Glomerular visceral epithelial cell (primary cell): ENCODE results near the gene ATAD3B.
"Not testable (repeated sequence)": the region's sequence is repeated elsewhere in the genome, so short reads cannot be mapped to it uniquely, and the experiment has no call there.

ENCODE experiments used
- DNase-seq: peaks from one replicate; pipeline ENCODE4 v3.0.0-alpha.2; 2016; ENCODE audit errors: extremely low spot score

ATAD3B gene

GRCh38 chr1:1452365-1452739, 19.2 kb upstream of the ATAD3B start:
- DNase-seq: not testable (repeated sequence)

- no peak for DNase-seq
Observed at GRCh38 chr1:1452882-1453281, 18.7 kb upstream of the ATAD3B start.

- not testable (repeated sequence) for DNase-seq
Observed at GRCh38 chr1:1454286-1455056, 17.1 kb upstream of the ATAD3B start.

DNA sequence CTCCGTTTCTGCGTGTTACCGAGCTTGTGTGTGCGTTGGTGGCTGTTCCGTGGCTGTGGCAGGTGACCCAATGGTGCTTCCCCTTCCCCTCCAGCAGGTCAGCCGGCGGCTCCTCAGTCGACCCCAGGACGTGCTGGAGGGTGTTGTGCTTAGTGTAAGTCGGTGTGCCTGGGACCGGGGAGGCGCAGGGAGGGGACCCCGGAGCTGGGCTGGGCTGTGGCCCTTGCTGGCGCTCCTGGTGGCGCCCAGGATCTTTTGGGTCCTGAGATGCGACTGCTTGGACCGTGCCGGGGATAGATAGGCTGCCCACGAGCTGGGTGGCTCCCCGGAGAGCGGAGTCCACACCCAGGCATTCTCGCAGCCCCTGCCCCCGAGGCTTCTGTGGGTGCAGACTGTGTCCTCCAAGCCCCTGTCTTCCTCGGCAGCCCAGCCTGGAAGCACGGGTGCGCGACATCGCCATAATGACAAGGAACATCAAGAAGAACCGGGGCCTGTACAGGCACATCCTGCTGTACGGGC, 16.1 kb upstream of the ATAD3B start:
- DNase-seq: no peak

- DNase-seq: not testable (repeated sequence)
Observed at GRCh38 chr1:1455934-1456333, 15.6 kb upstream of the ATAD3B start.

- not testable (repeated sequence) for DNase-seq
Observed at GRCh38 chr1:1456683-1457255, 14.8 kb upstream of the ATAD3B start.

DNA sequence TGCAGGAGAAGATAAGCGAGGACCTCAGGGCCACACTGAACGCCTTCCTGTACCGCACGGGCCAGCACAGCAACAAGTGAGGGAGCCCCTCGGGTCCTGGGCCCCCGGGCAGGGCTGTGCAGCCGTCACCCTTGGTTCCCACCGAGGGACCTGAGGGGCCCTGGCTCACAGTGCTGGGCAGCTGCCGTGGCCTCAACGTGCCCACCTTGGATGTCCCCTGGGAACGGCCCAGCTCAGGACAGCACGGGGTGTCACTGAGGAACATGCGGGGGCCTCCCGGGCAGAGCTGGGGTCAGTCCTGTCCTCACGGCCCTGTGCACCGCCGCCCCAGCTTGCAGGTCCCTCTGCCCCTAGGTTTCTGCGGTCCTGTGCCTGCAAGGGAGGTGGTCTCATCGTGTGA, 12.4 kb upstream of the ATAD3B start:
- not testable (repeated sequence) for DNase-seq

DNA sequence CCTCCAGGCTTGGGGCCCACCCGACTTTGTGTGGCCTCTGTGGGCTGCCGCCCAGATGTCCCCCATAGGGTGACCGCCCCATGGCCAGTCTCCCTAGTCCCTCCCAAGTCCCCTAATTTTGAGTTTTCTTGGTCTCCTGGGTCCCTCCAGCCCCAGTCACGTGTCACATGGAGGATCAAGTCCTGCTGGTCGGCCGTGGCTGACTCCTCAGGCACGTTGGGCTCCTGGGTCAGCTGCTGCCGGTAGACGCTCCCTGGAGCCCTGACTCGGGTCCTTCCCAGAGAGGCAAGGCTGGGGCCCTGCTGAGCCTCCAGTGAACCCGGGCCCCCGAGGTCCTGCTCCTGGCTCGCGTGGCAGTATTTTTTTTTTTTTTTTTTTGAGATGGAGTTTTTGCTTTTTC, 11.9 kb upstream of the ATAD3B start:
- not testable (repeated sequence) for DNase-seq

DNA sequence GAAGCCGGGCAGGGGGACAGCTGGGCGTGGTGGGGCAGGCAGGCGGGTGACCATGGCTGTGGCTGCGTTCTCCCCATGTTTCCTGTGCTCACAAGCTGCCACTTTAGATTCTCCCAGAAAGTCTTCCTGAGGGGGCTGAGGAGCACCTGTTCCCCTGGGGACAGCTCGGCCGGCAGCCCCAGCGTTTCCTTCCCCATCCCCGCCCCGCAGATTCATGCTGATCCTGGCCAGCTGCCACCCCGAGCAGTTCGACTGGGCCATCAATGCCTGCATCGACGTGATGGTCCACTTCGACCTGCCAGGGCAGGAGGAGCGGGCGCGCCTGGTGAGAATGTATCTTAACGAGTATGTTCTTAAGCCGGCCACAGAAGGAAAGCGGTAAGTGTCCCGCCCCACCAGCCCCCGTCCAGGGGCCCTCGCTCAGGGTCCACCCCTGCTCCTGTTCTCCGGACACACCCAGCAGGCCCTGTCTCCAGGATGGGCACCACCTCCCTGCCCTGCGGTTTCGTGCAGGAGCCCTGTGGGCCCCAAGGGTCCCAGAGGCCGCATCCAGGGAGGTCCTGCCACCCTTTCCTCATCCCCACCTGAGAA, 10.9 kb upstream of the ATAD3B start:
- no peak for DNase-seq

GRCh38 chr1:1461721-1462317, 9.7 kb upstream of the ATAD3B start:
- no peak for DNase-seq

DNA sequence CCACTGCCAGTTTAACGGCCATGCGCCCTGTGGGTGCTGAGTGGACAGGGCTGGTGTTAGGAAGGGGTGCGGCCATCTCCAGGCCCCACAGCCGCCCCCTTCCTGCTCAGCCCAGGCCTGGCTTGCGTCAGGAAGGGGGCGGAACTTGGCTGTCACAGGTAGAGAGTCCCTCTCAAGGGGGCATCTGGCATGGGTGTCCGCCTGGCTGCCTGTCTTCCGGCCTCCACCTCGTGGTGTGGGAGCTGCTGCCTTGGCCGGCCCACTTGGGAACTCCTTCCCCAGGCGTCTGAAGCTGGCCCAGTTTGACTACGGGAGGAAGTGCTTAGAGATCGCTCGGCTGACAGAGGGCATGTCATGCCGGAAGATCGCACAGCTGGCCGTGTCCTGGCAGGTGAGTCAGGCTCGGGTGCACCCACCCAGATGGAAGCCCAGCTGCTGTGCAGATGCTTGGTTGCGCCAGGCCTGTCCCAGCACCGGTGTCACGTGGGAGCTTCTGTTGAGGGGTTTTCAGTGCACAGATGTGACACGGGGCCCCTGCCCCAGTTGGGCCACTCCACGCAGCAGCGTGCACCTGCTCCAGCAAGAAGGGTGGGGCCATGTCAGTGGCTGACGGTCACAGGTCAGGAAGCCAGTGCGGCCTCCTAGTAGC, 9.1 kb upstream of the ATAD3B start:
- DNase-seq: peak; percentile 74

DNA sequence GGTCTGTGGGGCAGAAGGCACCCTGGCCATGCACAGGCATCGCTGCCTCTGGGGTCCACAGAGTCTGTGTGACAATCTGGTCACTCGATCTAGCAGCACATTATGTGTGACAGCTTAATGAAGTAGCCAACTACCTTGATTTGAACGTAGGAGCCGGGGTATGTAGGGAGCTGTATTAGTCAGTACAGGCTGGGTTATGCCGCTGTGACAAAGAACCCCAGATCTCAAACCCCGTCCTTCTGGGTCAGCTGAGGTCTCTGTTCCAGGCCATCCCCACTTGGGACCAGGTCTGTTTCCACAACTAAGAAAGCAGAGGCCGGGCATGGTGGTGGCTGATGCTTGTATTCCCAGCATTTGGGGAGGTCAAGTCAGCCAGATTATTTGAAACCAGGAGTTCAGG, 8.3 kb upstream of the ATAD3B start:
- DNase-seq: no peak

GRCh38 chr1:1468196-1468985, 3.2 kb upstream of the ATAD3B start:
- DNase-seq: not testable (repeated sequence)

DNA sequence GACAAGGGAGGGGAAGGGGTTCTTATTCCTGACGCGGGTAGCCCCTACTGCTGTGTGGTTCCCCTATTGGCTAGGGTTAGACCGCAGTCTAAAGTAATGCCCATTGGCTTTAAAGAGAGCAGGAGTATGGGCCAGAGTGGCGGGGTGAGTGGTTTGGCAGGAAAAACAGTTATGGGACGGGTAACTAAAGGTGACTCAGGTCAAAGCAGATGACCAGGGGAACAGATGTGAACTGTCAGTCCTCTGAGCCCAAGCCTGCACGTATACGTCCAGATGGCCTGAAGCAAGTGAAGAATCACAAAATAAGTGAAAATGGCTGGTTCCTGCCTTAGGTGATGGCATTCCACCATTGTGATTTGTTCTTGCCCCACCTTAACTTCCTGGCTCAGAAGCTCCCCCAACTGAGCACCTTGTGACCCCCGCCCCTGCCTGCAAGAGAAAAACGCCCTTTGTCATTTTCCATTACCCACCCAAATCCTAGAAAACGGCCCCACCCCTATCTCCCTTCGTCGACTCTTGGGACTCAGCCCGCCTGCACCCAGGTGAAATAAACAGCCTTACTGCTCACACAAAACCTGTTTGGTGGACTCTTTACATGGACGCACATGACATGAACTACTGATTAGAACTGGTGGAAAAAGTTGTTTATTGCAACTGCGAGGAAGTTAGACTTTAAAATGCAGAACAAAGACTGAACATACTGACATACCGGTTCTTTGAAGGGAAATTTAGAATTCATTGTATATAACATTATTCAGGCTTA, 758 bp upstream of the ATAD3B start:
- DNase-seq: no peak

GRCh38 chr1:1472053-1472876, 700 bp downstream of the ATAD3B start:
- not testable (repeated sequence) for DNase-seq

DNA sequence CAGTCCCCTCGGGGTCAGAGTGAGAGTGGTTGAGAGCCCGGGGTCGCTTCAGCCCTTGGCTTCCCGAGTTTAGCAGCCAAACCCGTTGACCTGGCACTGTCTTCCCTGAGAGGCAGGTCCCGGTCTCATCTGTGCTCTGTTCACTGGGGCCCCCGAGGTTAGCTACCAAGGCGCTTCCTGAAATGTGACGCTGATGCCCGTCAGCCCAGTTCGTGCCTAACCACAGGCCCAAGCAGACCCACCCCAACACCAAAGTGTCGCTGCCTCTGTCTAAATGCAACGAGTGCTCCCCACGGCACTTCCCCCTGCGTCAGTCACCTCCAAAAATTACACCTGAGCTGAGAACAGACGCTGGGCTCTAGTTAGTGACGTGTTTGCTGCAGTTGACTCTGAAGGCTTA, 4.4 kb downstream of the ATAD3B start:
- DNase-seq: not testable (repeated sequence)

- no peak for DNase-seq
Observed at GRCh38 chr1:1477206-1477605, 5.6 kb downstream of the ATAD3B start.

DNA sequence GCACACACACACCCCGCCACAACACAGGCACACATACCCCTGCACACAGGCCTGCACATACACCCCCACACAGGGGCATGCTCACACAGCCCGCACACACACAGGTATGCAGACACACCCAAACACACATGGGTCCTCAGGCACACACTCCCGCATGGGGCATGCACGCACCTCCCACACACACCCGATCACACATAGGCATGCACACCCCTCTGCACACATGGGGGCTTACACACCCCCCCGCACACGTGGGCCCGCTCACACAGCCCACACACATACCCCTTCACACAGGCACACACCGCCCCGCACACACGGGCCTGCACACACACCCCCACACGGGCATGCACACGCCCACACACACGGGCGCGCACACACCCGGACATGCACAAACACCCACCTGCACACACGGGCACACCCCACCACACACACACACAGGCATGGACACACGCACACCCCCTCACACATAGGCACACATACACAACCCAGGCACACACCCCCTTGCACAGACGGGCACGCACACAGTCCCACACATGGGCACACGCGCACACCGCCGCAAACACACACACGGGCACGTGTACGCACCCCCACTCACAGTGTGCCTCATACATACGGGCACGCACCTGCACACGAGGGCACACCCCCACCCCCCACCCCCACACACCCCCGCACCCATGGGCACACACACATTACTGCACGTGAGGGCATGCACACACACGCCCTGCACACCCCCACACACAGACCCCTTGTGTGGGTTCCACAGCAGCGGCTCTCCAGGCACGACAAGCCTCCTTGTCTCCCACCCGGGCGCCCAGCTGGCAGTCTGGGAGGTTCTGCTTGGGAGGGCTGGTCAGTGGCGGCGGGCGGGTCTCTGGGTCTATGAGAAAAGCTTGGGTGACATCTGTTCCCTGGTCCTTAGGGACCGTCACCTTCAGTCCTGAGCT, 8.3 kb downstream of the ATAD3B start:
- DNase-seq: no peak
